GM18526 (cell line): Measurements from ENCODE around the gene SMTN.

Experiments
- POLR2A ChIP-seq: IDR thresholded peaks from 3 replicates; pipeline ENCODE4 v1.6.1; 2011; ENCODE audit not compliant: insufficient read length; ENCODE audit errors: extremely low read depth

The SMTN gene

GRCh38 chr22:31148953-31149627 is 68.0 kb downstream of the SMTN start:
- TF ChIP-seq POLR2A: no peak

- TF ChIP-seq POLR2A: no peak
Observed at GRCh38 chr22:31150615-31151014, 69.5 kb downstream of the SMTN start.

GRCh38 chr22:31151872-31152271 is 70.8 kb downstream of the SMTN start:
- TF ChIP-seq POLR2A: no peak

- TF ChIP-seq POLR2A: no peak
Observed at GRCh38 chr22:31153357-31153756, 72.2 kb downstream of the SMTN start.
